Measurements from ENCODE around the gene KANSL3.
"Not testable (repeated sequence)": the region's sequence is repeated elsewhere in the genome, so short reads cannot be mapped to it uniquely, and the experiment has no call there.

Gene KANSL3

DNA sequence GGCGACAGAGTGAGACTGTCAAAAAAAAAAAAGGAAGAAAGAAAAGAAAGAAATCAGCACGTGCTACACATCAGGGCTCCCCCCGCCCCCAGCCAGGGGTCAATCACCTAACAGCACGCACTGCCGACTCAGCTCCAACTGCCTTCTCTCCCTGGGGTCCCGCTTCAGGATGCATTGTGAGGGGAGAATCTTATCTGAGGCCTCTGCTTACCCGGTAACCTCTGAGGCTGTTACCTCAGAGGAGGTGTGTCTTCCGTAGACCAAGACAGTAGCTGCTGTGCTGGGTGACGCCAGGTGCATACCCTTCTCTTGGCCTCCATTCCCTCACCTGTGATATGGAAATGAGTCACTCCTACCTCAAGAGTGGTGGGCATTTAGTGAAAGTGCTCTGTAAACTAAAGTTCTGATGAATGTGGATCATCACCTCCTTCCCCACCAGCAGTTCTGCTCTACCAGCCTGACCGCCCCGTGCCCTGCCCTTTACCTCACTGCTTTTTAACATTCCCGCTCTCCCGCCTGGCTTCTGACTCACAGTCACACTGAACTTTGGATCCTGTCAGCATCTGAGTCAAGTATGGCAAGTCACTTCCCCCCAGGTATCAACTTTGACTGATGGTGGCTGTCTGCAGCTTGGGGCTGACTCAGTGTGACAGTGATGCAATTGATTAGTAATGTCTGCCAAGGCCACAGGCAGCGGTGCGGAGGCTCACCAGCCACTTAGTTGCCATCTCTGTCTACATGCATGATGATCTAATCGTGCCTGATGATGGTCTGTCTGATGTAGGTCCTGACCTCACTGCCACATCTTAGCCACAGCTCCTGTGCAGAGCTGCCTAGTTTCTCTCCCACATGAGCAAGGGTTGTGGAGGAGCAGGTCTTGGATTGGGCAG is 81.4 kb downstream of the KANSL3 start:
- no peak for DNase-seq (ENCODE audit: low spot score)
- TF ChIP-seq, protein P1, sequence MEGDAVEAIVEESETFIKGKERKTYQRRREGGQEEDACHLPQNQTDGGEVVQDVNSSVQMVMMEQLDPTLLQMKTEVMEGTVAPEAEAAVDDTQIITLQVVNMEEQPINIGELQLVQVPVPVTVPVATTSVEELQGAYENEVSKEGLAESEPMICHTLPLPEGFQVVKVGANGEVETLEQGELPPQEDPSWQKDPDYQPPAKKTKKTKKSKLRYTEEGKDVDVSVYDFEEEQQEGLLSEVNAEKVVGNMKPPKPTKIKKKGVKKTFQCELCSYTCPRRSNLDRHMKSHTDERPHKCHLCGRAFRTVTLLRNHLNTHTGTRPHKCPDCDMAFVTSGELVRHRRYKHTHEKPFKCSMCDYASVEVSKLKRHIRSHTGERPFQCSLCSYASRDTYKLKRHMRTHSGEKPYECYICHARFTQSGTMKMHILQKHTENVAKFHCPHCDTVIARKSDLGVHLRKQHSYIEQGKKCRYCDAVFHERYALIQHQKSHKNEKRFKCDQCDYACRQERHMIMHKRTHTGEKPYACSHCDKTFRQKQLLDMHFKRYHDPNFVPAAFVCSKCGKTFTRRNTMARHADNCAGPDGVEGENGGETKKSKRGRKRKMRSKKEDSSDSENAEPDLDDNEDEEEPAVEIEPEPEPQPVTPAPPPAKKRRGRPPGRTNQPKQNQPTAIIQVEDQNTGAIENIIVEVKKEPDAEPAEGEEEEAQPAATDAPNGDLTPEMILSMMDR (IDR thresholded peaks at IDR 0.05; ENCODE audit: borderline replicate concordance, control extremely low read depth, extremely low read depth, insufficient read depth, missing control alignments) = no peak
- in situ Hi-C loops (cut with MboI; ENCODE audit: low sequenced_read_pairs, unreplicated experiment) = no loop called here

DNA sequence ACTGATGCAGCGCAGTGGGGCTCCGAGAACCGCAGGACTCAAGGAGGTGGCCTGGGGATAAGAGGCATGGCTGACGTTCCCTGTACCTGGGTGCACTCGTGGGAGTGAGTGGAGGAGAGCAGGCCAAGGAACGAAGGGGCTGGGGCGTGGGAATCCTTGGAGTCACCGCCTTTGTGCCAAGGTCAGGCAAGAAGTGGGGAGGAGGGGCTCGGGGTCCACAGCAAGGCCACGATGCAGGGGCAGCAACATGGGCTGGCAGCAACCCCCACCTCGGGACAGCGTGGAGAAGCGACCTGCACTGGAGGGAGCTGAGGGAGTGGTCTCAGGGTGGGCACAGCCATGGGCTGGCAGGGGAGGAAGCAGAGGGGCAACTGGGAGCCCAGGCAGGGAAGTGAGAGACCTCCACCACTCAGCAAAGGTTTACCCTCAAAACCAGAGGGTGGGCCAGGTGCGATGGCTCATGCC is 82.9 kb downstream of the KANSL3 start:
- TF ChIP-seq, protein P1 (IDR thresholded peaks at IDR 0.05; ENCODE audit: borderline replicate concordance, control extremely low read depth, extremely low read depth, insufficient read depth, missing control alignments) = no peak
- in situ Hi-C loops (cut with MboI; ENCODE audit: low sequenced_read_pairs, unreplicated experiment) = no loop called here

DNA sequence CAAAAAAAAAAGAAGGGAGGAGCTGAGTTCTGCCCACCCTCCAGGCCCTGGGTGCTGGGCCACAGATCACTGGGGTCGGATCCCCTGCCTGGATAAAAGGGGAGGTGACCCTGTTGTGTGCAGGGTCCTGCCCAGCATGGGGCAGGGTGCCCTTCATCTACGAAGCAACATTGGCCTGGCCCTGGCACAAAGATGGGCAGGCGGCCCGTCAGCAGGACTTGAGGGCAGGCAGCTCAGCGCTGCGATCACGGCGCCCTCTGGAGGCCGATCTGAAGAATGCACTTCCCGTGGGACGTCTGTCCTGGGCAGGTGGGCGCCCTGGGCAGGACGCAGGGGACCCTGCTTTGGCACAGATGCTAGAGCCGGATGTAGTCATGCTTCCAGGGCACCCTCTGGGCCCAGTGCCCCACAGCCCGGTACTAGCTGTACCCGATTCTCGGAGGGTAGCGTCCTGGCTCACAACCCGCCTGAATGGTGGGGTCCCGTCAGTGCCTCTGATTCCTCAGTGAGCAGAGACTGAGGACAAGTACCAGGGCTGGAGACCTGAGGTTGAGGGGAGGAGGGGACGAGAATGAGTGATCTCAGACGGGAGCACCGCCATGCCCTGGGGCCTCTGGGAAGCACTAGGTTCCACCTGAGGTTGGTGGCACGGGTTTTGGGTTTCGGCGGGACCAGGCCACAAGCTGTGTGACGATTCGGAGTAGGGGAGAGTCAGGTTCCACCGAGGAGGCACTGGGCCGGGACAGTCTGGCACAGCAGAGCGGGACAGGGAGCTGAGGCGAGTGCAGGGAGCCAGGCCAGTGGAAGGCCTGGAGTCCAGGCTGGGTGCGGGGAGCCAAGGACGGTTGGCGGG is 83.6 kb downstream of the KANSL3 start:
- in situ Hi-C loops (cut with MboI; ENCODE audit: low sequenced_read_pairs, unreplicated experiment) = no loop called here
- DNase-seq (ENCODE audit: low spot score) = peak; percentile 89
- TF ChIP-seq, protein P1 (IDR thresholded peaks at IDR 0.05; ENCODE audit: borderline replicate concordance, control extremely low read depth, extremely low read depth, insufficient read depth, missing control alignments) = peak; percentile 86

More for the DNA sequence above, 82.9 kb downstream of the KANSL3 start:
- DNase-seq (ENCODE audit: low spot score) = no peak

DNA sequence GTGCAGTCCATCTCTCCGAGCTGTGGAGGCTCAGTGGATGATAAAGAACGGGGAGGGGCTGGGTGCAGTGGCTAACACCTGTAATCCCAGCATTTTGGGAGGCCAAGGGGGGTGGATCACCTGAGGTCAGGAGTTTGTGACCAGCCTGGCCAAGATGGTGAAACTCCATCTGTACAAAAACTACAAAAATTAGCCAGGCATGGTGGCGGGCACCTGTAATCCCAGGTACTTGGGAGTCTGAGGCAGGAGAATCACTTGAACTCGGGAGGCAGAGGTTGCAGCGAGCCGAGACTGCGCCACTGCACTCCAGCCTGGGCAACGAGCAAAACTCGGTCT is 84.2 kb downstream of the KANSL3 start:
- in situ Hi-C loops (cut with MboI; ENCODE audit: low sequenced_read_pairs, unreplicated experiment) = not testable (repeated sequence)

DNA sequence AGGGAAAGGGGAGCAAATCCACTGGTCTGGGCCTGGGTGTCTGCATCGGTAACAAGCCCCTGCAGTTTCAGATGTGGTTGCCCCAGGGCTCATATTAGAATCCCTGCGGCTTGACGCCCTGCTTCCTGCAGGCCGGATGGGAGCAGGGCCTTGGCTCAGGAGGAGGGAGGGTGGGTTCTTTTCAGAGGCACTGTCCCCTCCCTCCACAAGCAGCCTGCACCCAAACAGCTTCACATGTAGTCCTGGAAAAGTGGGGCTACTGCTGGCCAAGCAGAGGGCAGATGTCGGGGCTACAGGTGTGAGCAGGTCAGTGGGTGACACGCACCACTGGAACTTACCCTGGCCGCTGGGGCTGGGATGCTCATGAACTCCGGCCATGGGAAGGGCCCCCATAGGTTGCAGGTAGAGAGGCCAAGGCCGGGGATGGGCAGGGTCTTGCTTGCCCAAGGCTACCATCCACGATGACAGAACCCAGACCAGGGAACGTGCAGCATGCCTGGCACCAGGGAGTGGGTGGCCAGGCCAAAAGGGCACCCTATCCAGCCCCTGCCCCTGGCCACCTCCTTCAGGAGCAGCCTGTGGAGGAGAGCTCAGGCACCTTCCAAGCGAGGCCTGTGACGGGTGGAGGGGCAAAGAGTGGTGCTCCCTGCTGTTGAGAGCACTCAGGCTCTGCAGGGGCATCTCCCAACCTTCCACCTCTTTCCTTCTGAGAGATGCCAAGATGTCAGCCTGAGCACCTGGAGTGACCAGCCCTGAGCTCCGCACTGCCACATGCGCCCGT is 84.7 kb downstream of the KANSL3 start:
- TF ChIP-seq, protein P1 (IDR thresholded peaks at IDR 0.05; ENCODE audit: borderline replicate concordance, control extremely low read depth, extremely low read depth, insufficient read depth, missing control alignments) = no peak
- in situ Hi-C loops (cut with MboI; ENCODE audit: low sequenced_read_pairs, unreplicated experiment) = no loop called here
- peak; percentile 25 for DNase-seq (ENCODE audit: low spot score)

More for the DNA sequence above, 84.2 kb downstream of the KANSL3 start:
- not testable (repeated sequence) for DNase-seq (ENCODE audit: low spot score)

DNA sequence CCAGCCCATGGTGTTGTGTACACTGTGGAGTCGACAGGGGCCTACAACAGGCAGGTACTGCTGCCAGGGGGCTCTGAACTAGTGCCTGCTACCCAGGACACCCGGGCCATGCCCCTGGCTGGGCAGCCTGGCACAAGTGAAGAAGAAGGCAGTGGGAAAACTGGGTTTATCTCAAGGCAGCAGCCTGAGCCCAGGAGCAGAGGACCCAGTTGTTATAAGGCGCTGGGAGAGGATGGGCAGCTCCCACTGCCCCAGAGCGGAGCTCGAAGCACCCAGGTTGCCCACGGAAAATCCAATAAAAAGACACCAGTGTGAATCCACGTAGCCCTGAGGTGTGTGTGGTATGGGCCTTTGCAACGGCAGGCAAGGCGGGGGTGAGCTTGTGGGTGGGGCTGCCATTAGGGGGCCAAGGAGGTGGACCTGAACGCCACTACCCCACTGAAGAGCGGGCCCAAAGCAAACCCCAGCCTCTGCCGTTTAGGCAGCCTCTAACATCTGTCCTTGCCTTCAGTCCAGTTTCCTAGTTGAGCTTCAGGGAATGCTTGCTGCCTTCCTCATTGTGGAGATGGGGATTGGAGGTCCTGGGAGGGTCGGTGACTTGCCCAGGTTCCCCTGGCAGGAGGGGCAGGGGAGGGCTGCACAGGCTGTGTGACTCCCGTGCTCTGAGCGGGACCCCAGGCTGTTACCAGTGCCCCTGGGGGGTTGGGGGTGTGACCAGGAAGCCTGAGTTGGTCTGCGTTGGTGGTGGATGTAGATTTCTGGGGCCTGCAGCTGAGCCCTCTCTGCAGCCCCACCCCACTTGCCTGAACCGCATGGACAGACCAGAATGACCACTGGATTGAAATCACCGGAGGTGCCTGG is 85.6 kb downstream of the KANSL3 start:
- DNase-seq (ENCODE audit: low spot score) = peak; percentile 34
- in situ Hi-C loops (cut with MboI; ENCODE audit: low sequenced_read_pairs, unreplicated experiment) = no loop called here
- TF ChIP-seq, protein P1 (IDR thresholded peaks at IDR 0.05; ENCODE audit: borderline replicate concordance, control extremely low read depth, extremely low read depth, insufficient read depth, missing control alignments) = no peak

Data from GM13976 (cell line).